ENCODE measurements around the gene KRT2.

GRCh38 chr12:52613384-52614030 lies 38.5 kb downstream of the KRT2 start:
- no peak for TF ChIP-seq SP2 (IDR thresholded peaks at IDR 0.05; ENCODE audit: extremely low read depth, low read depth, low read length, poor library complexity, severe bottlenecking)
- TF ChIP-seq HIVEP1 (CRISPR knock-in tag; IDR thresholded peaks at IDR 0.05): no peak
- TF ChIP-seq TCF7L2 (IDR thresholded peaks at IDR 0.05; ENCODE audit: low read depth, low read length): no peak
- no peak for TF ChIP-seq CTCF (IDR thresholded peaks at IDR 0.05 in 2 of 3, conservative IDR thresholded peaks at IDR 0.05 in 1 of 3; ENCODE audit: insufficient read depth in 2 of 3, low read depth in 1 of 3, low read length in 3 of 3)
- no peak for TF ChIP-seq NFIC (IDR thresholded peaks at IDR 0.05)
- no peak for TF ChIP-seq ELF4 (CRISPR knock-in tag; IDR thresholded peaks at IDR 0.05)
- no peak for TF ChIP-seq CHCHD3 (CRISPR knock-in tag; IDR thresholded peaks at IDR 0.05)
- TF ChIP-seq CREB1 (IDR thresholded peaks at IDR 0.05): no peak
- no peak for TF ChIP-seq CREB1 (CRISPR knock-in tag; IDR thresholded peaks at IDR 0.05)

Data from K562 (cell line).